ENCODE data around the gene ACTN4. TPM values are rescaled to one million over a fixed set of nuclear protein-coding genes. Genes with fewer than 3 reads are reported as not detected.

Gene ACTN4
- total and polyA plus RNA-seq, 2 of the 4 experiments (the other 2 are of a cell fraction), result 541 to 659 TPM

DNA sequence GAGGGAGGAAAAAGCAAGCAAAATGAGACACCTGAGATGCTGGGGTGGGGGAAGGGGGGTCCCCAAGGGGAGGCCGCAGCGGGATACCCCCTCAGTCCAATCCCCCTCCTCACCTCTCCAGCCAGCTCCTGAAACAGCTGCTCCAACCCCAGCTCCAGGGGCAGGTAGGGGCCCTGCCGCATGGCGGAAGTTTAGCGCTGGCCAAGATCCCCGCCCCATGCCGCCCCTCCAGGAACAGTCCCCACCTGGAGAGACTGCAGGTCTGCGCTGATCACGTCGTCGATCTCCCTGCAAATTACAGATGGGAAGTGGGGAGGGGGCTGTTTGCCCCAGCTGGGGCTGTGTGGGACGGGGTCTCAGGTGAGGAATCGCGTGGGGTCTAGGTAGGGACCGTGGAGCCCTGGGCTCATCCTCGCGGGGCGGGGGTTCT is 87.8 kb downstream of the ACTN4 start:
- CTCF ChIA-PET, result no interaction called here
- no peak overlapping the region for H3K9ac ChIP-seq (ENCODE audit: low read depth, low read length)
- no peak overlapping the region for H2BK5ac ChIP-seq (ENCODE audit: low read depth, low read length, poor library complexity, severe bottlenecking)
- TF ChIP-seq, protein P1, sequence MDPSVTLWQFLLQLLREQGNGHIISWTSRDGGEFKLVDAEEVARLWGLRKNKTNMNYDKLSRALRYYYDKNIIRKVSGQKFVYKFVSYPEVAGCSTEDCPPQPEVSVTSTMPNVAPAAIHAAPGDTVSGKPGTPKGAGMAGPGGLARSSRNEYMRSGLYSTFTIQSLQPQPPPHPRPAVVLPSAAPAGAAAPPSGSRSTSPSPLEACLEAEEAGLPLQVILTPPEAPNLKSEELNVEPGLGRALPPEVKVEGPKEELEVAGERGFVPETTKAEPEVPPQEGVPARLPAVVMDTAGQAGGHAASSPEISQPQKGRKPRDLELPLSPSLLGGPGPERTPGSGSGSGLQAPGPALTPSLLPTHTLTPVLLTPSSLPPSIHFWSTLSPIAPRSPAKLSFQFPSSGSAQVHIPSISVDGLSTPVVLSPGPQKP (IDR thresholded peaks at IDR 0.05; ENCODE audit: borderline replicate concordance, low read depth, low read length), result no peak
- TF ChIP-seq BHLHE40 (IDR thresholded peaks at IDR 0.05; ENCODE audit: low read depth, low read length) (no peak), SMC3 (IDR thresholded peaks at IDR 0.05; ENCODE audit: low read depth, low read length) (no peak), POLR2A (IDR thresholded peaks at IDR 0.05; ENCODE audit: low read depth, low read length) (no peak), MAFK (IDR thresholded peaks at IDR 0.05; ENCODE audit: low read depth, low read length) (no peak), RAD21 (IDR thresholded peaks at IDR 0.05; ENCODE audit: low read length) (no peak)
- no peak overlapping the region for H2AK5ac ChIP-seq (ENCODE audit: low read depth, low read length)
- H3K27ac ChIP-seq (ENCODE audit: insufficient read depth, low read length), result no peak overlapping the region
- peaks cover 13% of the 10 kb centered on the region for H3K4me1 ChIP-seq (ENCODE audit: control insufficient read depth, insufficient read depth, low read length)
- peaks cover 23% of the 10 kb centered on the region for H4K20me1 ChIP-seq (ENCODE audit: insufficient read depth, low read length)
- H3K9me1 ChIP-seq (ENCODE audit: insufficient read depth, low read length), result 0 out of 2 replicates have a peak, but pooled peaks cover 3% of the 10 kb centered on the region
- no peak overlapping the region for H3K14ac ChIP-seq (replicated peaks; ENCODE audit: low read depth, low read length)
- no peak overlapping the region for H3K18ac ChIP-seq (ENCODE audit: low read depth, low read length)
- in situ Hi-C loops (cut with MboI; ENCODE audit: low sequenced_read_pairs), result loop anchor here (25.0 kb wide), 1 partner anchor 177 kb away; the partner anchor contains the start of gene CCER2
- H3K4me3 ChIP-seq (ENCODE audit: insufficient read depth, low read depth, low read length), result no peak overlapping the region
- no peak overlapping the region for H4K8ac ChIP-seq (ENCODE audit: low read depth in 2 of 2, low read length in 2 of 2)
- H3K4me2 ChIP-seq (ENCODE audit: low read depth, low read length), result no peak overlapping the region
- peaks cover 16% of the 10 kb centered on the region for H3K36me3 ChIP-seq (ENCODE audit: control insufficient read depth, insufficient read depth, low read length)
- no peak overlapping the region for H2BK15ac ChIP-seq (ENCODE audit: low read depth, low read length)
- no CpG with 5 or more reads among the region's 18 CpGs for WGBS, 2 experiments (ENCODE audit: extremely low coverage in 2 of 2, insufficient read length in 1 of 2)
- intact Hi-C loops (cut with micrococcal nuclease), result no loop called here
- H3K27me3 ChIP-seq (ENCODE audit: control insufficient read depth, insufficient read depth, low read length), result no peaks in the 10 kb centered on the region
- H4K91ac ChIP-seq (ENCODE audit: insufficient read depth, low read depth, low read length), result no peak overlapping the region
- H3K23ac ChIP-seq (ENCODE audit: low read depth, low read length), result no peak overlapping the region
- no TSS peak for BruUV-seq (replicated peaks)
- peaks cover 4 to 15% of the 10 kb centered on the region in 2 experiments; a peak in 2 of 4 replicates for H3K79me1 ChIP-seq (ENCODE audit: low read depth in 1 of 2, low read length in 2 of 2)
- dilution Hi-C loops (cut with HindIII; ENCODE audit: low sequenced_read_pairs, unreplicated experiment), result no loop called here
- DNase-seq (no peak), ATAC-seq (ENCODE audit: low read depth) (no peak)
- H3K9me3 ChIP-seq (ENCODE audit: control insufficient read depth, insufficient read depth, low read length), result no peaks in the 10 kb centered on the region
- H3K4ac ChIP-seq (ENCODE audit: low read depth, low read length), result no peak overlapping the region
- POLR2A ChIA-PET (ENCODE audit: unreplicated experiment), result no interaction called here
- no peak overlapping the region for H2BK20ac ChIP-seq (ENCODE audit: low read depth, low read length)
- H3K56ac ChIP-seq (ENCODE audit: extremely low read depth, insufficient read depth, low read length), result no peak overlapping the region
- no peak overlapping the region for H2BK120ac ChIP-seq (ENCODE audit: low read depth, low read length)
- no peak overlapping the region for H2AK9ac ChIP-seq (replicated peaks; ENCODE audit: low read depth, low read length, poor library complexity)
- H4K5ac ChIP-seq (ENCODE audit: low read depth, low read length), result no peak overlapping the region
- peak overlapping the region; percentile 47 for H2AFZ ChIP-seq (replicated peaks; ENCODE audit: low read length, poor library complexity)

All from IMR-90 (cell line).